Measurements from ENCODE around the gene TCIRG1. TPM values are rescaled to one million over a fixed set of nuclear protein-coding genes. Genes with fewer than 3 reads are reported as not detected.

Gene TCIRG1
- total and polyA plus RNA-seq, 2 of the 13 experiments (the other 11 are each of a cell fraction or from before 2014, with no cell fraction given): 48.0 to 69.6 TPM

DNA sequence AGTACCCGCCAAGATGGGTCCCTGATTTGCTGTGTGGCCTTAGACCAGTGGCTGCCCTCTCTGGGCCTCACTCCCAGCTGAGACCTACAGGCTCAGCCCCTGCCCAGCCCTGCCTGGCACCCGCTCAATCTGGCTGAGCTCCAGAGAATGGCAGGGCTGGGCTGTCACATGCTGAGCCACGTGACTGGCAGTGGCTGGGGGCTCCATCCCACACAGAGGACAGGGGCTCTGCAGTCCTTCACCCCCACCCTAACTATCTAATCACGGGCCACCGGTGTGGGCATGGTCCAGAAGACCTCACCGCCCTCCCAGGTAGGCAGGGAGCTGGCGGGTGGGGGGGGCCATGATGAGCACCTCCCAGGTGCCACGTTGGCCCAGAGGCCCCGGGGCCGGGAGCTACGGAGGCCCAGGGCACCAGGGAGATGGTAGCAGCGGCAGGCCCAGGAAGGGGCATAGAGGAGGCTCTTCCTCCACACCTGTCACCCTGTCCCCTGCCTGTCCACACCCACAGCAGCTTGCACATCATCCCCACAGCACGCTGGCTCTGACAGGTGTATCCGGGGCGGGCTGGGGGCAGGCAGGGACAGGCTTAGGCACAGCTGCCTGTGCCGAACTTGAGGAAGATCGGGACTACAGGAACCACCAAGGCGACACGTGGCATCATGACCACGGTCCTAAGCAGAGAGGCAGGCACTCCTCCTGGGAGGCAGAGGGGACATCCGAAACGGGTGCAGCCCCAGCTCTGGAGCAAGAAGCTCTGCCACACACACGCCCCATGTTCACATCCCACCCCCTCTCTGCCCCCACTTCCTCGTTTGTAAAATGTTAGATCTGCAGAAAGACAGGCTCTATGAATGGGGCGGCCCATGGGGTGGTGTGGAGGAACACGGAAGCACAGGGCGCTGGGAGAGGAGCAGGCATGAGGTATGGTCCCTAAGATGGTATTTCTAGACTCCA lies 30.2 kb upstream of the TCIRG1 start:
- H3K79me2 ChIP-seq (ENCODE audit: insufficient read depth, low read length): no peaks in the 10 kb centered on the region
- CTCF ChIA-PET (ENCODE audit: low intra/inter-chr PET ratio, low total read pairs): interaction anchor here (1.4 kb wide), 1 partner anchor 12 kb away, joined by 7 read pairs; no protein-coding TSS in a partner anchor
- H3K27ac ChIP-seq (ENCODE audit: extremely low read length, insufficient read depth, low read length): no peak overlapping the region
- in situ Hi-C loops (cut with HindIII; ENCODE audit: extremely low pct_ligation_motif_present, low pct_unique_long_range_greater_than_20kb) (no loop called here), intact Hi-C loops (cut with micrococcal nuclease; ENCODE audit: unreplicated experiment) (loop anchor here (1.0 kb wide), 1 partner anchor 9 kb away; no protein-coding TSS in a partner anchor)
- peak overlapping the region in 2 of 3 experiments; percentile 41 to 77; a peak in 3 of 6 replicates for H3K4me3 ChIP-seq (replicated peaks in 1 of 3; ENCODE audit: insufficient read depth in 1 of 3, low read depth in 2 of 3, low read length in 3 of 3)
- no peaks in the 10 kb centered on the region for H3K36me3 ChIP-seq (replicated peaks in 1 of 2; ENCODE audit: control insufficient read depth in 1 of 2, insufficient read depth in 2 of 2, low read length in 2 of 2)
- FAIRE-seq (no peak), ATAC-seq (no peak), DNase-seq (ENCODE audit: low spot score) (no peak)
- no peaks in the 10 kb centered on the region for H3K9me3 ChIP-seq (ENCODE audit: low read length)
- peak overlapping the region; percentile 96 for H3K4me2 ChIP-seq (ENCODE audit: low read depth, low read length)
- POLR2A ChIA-PET: interaction anchor here (1.3 to 2.9 kb wide), 2 partner anchors 23 to 29 kb away, joined by 3 to 15 read pairs; no protein-coding TSS in a partner anchor
- BruUV-seq (replicated peaks): no TSS peak
- no peaks in the 10 kb centered on the region for H4K20me1 ChIP-seq (ENCODE audit: insufficient read depth, low read length)
- 0 out of 2 replicates have a peak overlapping the region, but pooled peaks have one; percentile 76 for H3K9ac ChIP-seq (ENCODE audit: insufficient read depth, low read depth, low read length)
- 37% methylated on average over 8 of the region's 27 CpGs for WGBS (ENCODE audit: low lambda C conversion rate)
- H3K27me3 ChIP-seq (ENCODE audit: control insufficient read depth in 1 of 2, insufficient read depth in 2 of 2, low read length in 2 of 2): no peaks in the 10 kb centered on the region
- H2AFZ ChIP-seq (ENCODE audit: low read length): no peak overlapping the region
- H3K4me1 ChIP-seq (ENCODE audit: insufficient read depth, low read length): peaks cover 91% of the 10 kb centered on the region
- TF ChIP-seq RAD51 (IDR thresholded peaks at IDR 0.05; ENCODE audit: borderline replicate concordance): peak; percentile 56; the same call in 1 of the 2 replicates
- no peak for TF ChIP-seq ZNF564 (CRISPR knock-in tag; IDR thresholded peaks at IDR 0.05)
- no peak for TF ChIP-seq IRF2 (CRISPR knock-in tag; IDR thresholded peaks at IDR 0.05)
- TF ChIP-seq ZC3H13 (CRISPR knock-in tag; IDR thresholded peaks at IDR 0.05): 0 out of 2 replicates have a peak, but pooled peaks have one; percentile 18
- TF ChIP-seq ZNF205 (CRISPR knock-in tag; IDR thresholded peaks at IDR 0.05): no peak
- TF ChIP-seq, protein P1, sequence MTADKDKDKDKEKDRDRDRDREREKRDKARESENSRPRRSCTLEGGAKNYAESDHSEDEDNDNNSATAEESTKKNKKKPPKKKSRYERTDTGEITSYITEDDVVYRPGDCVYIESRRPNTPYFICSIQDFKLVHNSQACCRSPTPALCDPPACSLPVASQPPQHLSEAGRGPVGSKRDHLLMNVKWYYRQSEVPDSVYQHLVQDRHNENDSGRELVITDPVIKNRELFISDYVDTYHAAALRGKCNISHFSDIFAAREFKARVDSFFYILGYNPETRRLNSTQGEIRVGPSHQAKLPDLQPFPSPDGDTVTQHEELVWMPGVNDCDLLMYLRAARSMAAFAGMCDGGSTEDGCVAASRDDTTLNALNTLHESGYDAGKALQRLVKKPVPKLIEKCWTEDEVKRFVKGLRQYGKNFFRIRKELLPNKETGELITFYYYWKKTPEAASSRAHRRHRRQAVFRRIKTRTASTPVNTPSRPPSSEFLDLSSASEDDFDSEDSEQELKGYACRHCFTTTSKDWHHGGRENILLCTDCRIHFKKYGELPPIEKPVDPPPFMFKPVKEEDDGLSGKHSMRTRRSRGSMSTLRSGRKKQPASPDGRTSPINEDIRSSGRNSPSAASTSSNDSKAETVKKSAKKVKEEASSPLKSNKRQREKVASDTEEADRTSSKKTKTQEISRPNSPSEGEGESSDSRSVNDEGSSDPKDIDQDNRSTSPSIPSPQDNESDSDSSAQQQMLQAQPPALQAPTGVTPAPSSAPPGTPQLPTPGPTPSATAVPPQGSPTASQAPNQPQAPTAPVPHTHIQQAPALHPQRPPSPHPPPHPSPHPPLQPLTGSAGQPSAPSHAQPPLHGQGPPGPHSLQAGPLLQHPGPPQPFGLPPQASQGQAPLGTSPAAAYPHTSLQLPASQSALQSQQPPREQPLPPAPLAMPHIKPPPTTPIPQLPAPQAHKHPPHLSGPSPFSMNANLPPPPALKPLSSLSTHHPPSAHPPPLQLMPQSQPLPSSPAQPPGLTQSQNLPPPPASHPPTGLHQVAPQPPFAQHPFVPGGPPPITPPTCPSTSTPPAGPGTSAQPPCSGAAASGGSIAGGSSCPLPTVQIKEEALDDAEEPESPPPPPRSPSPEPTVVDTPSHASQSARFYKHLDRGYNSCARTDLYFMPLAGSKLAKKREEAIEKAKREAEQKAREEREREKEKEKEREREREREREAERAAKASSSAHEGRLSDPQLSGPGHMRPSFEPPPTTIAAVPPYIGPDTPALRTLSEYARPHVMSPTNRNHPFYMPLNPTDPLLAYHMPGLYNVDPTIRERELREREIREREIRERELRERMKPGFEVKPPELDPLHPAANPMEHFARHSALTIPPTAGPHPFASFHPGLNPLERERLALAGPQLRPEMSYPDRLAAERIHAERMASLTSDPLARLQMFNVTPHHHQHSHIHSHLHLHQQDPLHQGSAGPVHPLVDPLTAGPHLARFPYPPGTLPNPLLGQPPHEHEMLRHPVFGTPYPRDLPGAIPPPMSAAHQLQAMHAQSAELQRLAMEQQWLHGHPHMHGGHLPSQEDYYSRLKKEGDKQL (CRISPR knock-in tag; IDR thresholded peaks at IDR 0.05; ENCODE audit: low read depth): no peak
- TF ChIP-seq, protein P2, sequence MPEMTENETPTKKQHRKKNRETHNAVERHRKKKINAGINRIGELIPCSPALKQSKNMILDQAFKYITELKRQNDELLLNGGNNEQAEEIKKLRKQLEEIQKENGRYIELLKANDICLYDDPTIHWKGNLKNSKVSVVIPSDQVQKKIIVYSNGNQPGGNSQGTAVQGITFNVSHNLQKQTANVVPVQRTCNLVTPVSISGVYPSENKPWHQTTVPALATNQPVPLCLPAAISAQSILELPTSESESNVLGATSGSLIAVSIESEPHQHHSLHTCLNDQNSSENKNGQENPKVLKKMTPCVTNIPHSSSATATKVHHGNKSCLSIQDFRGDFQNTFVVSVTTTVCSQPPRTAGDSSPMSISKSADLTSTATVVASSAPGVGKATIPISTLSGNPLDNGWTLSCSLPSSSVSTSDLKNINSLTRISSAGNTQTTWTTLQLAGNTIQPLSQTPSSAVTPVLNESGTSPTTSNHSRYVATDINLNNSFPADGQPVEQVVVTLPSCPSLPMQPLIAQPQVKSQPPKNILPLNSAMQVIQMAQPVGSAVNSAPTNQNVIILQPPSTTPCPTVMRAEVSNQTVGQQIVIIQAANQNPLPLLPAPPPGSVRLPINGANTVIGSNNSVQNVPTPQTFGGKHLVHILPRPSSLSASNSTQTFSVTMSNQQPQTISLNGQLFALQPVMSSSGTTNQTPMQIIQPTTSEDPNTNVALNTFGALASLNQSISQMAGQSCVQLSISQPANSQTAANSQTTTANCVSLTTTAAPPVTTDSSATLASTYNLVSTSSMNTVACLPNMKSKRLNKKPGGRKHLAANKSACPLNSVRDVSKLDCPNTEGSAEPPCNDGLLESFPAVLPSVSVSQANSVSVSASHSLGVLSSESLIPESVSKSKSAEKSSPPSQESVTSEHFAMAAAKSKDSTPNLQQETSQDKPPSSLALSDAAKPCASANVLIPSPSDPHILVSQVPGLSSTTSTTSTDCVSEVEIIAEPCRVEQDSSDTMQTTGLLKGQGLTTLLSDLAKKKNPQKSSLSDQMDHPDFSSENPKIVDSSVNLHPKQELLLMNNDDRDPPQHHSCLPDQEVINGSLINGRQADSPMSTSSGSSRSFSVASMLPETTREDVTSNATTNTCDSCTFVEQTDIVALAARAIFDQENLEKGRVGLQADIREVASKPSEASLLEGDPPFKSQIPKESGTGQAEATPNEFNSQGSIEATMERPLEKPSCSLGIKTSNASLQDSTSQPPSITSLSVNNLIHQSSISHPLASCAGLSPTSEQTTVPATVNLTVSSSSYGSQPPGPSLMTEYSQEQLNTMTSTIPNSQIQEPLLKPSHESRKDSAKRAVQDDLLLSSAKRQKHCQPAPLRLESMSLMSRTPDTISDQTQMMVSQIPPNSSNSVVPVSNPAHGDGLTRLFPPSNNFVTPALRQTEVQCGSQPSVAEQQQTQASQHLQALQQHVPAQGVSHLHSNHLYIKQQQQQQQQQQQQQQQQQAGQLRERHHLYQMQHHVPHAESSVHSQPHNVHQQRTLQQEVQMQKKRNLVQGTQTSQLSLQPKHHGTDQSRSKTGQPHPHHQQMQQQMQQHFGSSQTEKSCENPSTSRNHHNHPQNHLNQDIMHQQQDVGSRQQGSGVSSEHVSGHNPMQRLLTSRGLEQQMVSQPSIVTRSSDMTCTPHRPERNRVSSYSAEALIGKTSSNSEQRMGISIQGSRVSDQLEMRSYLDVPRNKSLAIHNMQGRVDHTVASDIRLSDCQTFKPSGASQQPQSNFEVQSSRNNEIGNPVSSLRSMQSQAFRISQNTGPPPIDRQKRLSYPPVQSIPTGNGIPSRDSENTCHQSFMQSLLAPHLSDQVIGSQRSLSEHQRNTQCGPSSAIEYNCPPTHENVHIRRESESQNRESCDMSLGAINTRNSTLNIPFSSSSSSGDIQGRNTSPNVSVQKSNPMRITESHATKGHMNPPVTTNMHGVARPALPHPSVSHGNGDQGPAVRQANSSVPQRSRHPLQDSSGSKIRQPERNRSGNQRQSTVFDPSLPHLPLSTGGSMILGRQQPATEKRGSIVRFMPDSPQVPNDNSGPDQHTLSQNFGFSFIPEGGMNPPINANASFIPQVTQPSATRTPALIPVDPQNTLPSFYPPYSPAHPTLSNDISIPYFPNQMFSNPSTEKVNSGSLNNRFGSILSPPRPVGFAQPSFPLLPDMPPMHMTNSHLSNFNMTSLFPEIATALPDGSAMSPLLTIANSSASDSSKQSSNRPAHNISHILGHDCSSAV (CRISPR knock-in tag; IDR thresholded peaks at IDR 0.05; ENCODE audit: borderline replicate concordance): no peak
- no peak for TF ChIP-seq ZNF33B (CRISPR knock-in tag; IDR thresholded peaks at IDR 0.05)

All from HepG2 (cell line).